ENCODE measurements around the gene VWA8. TPM values are rescaled to one million over a fixed set of nuclear protein-coding genes. Genes with fewer than 3 reads are reported as not detected.
"Not testable (repeated sequence)": the region's sequence is repeated elsewhere in the genome, so short reads cannot be mapped to it uniquely, and the experiment has no call there.

VWA8 gene
- total RNA-seq, 1 experiment from 2014 or later: 11.1 TPM

DNA sequence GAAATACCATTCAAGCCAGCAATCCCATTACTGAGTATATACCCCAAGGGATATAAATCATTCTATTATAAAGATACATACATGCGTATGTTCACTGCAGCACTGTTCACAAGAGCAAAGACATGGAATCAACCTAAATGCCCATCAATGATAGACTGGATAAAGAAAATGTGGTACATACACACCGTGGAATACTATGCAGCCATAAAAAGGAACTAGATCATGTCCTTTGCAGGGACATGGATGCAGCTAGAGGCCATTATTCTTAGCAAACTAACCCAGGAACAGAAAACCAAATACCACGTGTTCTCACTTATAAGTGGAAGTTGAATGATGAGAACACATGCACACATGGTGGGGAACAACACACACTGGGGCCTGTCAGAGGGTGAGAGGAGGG lies 126.2 kb downstream of the VWA8 start:
- not testable (repeated sequence) for H3K36me3 ChIP-seq (replicated peaks; ENCODE audit: control insufficient read depth, insufficient read depth, low read length); DNase-seq; H3K4me3 ChIP-seq (ENCODE audit: insufficient read depth, low read depth, low read length); H3K27me3 ChIP-seq (ENCODE audit: control insufficient read depth, insufficient read depth, low read length)

GRCh38 chr13:41833831-41834230 lies 127.1 kb downstream of the VWA8 start:
- no peak for DNase-seq
- Histone ChIP-seq H3K36me3 (replicated peaks; ENCODE audit: control insufficient read depth, insufficient read depth, low read length) (no peaks in the 10 kb centered on the region), H3K27me3 (ENCODE audit: control insufficient read depth, insufficient read depth, low read length) (no peaks in the 10 kb centered on the region), H3K4me3 (ENCODE audit: insufficient read depth, low read depth, low read length) (no peak overlapping the region)

GRCh38 chr13:41833201-41833600 lies 127.7 kb downstream of the VWA8 start:
- Histone ChIP-seq H3K36me3 (replicated peaks; ENCODE audit: control insufficient read depth, insufficient read depth, low read length) (no peaks in the 10 kb centered on the region), H3K27me3 (ENCODE audit: control insufficient read depth, insufficient read depth, low read length) (no peaks in the 10 kb centered on the region), H3K4me3 (ENCODE audit: insufficient read depth, low read depth, low read length) (no peak overlapping the region)
- DNase-seq: no peak

DNA sequence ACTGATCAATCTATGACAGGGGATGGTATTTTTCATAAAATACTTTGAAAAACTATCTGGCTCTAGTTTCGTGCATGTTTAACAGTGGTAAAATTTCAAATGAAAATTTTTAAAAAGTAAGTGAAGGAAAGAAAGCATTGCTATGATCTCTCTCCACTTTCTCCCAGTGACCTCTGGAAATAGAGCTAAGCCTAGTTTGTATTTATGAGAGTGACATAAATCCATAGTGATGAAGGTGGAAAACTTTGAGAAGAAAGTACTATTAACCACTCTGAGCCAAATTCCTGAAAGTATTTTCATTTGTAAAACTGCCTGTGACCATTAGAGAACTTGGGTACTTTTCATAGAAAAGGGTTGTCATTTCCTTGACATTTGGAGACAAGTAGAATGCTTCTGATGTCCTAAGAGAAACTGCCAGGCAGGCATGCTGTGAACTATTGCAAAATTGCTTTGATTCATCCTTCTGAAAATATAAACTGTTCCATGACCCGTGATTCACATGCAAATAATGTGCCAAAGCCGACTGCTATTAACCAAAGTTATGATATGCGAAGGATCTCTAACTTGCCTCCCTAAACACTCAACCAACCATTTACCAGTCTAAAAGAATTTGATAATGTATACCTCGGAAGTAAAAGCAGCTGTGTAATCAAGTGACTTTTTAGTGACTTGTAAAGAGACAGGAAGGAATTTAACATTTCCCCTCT lies 133.2 kb downstream of the VWA8 start:
- DNase-seq: no peak
- Histone ChIP-seq H3K4me3 (ENCODE audit: insufficient read depth, low read depth, low read length) (no peak overlapping the region), H3K27me3 (ENCODE audit: control insufficient read depth, insufficient read depth, low read length) (no peaks in the 10 kb centered on the region), H3K36me3 (replicated peaks; ENCODE audit: control insufficient read depth, insufficient read depth, low read length) (no peaks in the 10 kb centered on the region)

DNA sequence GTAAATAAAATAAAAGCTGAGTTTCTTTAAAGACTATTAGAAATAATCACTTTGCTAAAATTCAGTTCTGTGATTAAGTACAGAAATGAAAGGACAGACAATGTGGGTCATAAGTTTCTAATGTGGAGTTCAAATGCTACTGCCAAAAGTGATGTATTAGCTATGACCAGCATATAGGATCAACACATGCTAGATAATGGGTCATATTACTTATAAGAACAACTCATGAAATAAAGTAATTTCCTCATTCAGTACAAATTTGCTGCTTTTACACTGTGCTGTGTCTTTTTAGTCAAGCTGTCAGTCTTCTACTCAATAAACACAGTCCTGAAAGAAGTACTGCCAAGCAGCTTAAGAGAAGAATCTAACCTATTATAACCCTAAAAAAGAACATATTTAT lies 135.2 kb downstream of the VWA8 start:
- no peaks in the 10 kb centered on the region for H3K36me3 ChIP-seq (replicated peaks; ENCODE audit: control insufficient read depth, insufficient read depth, low read length)
- no peak for DNase-seq
- no peak overlapping the region for H3K4me3 ChIP-seq (ENCODE audit: insufficient read depth, low read depth, low read length)
- no peaks in the 10 kb centered on the region for H3K27me3 ChIP-seq (ENCODE audit: control insufficient read depth, insufficient read depth, low read length)

- Histone ChIP-seq H3K4me3 (ENCODE audit: insufficient read depth, low read depth, low read length) (no peak overlapping the region), H3K36me3 (replicated peaks; ENCODE audit: control insufficient read depth, insufficient read depth, low read length) (no peaks in the 10 kb centered on the region), H3K27me3 (ENCODE audit: control insufficient read depth, insufficient read depth, low read length) (no peaks in the 10 kb centered on the region)
- no peak for DNase-seq
These were observed 137.4 kb downstream of the VWA8 start for GRCh38 chr13:41823476-41823875.

DNA sequence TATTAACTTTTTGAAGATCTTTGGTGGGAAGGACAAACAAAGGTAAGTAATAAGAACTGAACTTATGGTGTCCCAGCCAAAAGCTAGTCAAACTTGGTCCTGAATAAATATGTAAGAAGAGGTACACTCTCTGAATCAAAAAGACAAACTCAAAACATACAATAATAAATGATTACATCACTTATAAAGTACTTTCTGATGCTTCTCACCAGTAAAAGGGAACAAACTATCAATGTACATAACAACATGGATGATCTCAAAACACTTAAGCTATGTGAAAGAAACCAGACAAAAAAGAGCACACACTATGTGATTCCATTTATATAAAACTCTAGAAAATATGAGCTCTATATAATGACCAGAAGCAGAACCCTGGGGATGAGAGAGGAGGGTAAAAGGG lies 138.3 kb downstream of the VWA8 start:
- no peak for DNase-seq
- Histone ChIP-seq H3K36me3 (replicated peaks; ENCODE audit: control insufficient read depth, insufficient read depth, low read length) (no peaks in the 10 kb centered on the region), H3K27me3 (ENCODE audit: control insufficient read depth, insufficient read depth, low read length) (no peaks in the 10 kb centered on the region), H3K4me3 (ENCODE audit: insufficient read depth, low read depth, low read length) (no peak overlapping the region)

GRCh38 chr13:41821238-41821594 lies 139.7 kb downstream of the VWA8 start:
- Histone ChIP-seq H3K36me3 (replicated peaks; ENCODE audit: control insufficient read depth, insufficient read depth, low read length) (no peaks in the 10 kb centered on the region), H3K4me3 (ENCODE audit: insufficient read depth, low read depth, low read length) (no peak overlapping the region), H3K27me3 (ENCODE audit: control insufficient read depth, insufficient read depth, low read length) (no peaks in the 10 kb centered on the region)
- DNase-seq: peak; percentile 9

DNA sequence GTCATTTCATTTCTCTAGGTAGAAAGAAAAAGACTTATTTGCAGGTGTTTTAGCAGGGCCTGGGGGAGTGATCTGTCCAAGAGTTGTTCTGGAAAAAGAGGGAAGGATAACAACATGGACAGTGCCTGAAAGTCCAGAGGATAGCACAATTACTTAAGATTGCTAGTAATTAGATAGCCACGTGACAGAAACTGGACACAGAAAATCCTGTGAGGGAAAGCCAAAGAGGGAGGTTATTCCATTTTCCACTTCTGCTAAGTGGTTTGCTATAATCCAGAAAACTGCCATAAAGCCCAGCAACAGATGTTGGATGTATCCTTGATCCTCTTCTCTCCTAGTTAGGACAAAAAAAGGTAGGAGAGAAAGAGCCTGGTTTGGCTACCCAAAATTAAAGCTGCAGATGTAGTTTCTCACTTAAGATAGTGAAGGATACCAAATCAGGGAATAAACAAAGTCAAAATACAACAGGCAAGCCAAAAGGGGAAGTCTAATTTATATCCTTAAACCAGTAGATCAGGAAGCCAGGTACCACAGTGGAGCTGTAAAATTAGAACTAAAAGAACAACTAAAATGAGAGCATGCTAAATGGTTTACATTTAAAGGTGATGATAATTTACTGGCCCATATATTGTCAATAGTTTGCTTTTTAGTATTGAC lies 140.2 kb downstream of the VWA8 start:
- DNase-seq: no peak
- no peak overlapping the region for H3K4me3 ChIP-seq (ENCODE audit: insufficient read depth, low read depth, low read length)
- no peaks in the 10 kb centered on the region for H3K27me3 ChIP-seq (ENCODE audit: control insufficient read depth, insufficient read depth, low read length)
- H3K36me3 ChIP-seq (replicated peaks; ENCODE audit: control insufficient read depth, insufficient read depth, low read length): no peaks in the 10 kb centered on the region

DNA sequence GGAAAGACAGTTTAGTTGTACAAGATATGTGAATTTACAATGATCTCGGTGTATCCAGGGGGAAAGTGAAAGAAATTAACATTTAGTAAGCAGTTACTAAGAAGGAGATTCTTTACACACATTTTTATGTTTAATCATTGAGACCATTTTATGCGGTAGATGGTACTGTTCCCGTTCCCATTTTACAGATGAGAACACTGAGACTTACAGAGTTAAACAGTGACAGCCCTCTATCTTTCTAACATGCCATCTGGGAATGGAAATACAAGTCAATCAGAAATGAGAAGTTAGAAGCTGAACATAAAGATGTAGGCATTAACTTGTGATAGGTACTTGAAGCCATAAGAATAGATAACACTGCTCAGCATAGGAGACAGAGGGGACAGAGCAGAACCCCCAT lies 144.9 kb downstream of the VWA8 start:
- Histone ChIP-seq H3K36me3 (replicated peaks; ENCODE audit: control insufficient read depth, insufficient read depth, low read length) (no peaks in the 10 kb centered on the region), H3K4me3 (ENCODE audit: insufficient read depth, low read depth, low read length) (no peak overlapping the region), H3K27me3 (ENCODE audit: control insufficient read depth, insufficient read depth, low read length) (no peaks in the 10 kb centered on the region)
- DNase-seq: no peak

DNA sequence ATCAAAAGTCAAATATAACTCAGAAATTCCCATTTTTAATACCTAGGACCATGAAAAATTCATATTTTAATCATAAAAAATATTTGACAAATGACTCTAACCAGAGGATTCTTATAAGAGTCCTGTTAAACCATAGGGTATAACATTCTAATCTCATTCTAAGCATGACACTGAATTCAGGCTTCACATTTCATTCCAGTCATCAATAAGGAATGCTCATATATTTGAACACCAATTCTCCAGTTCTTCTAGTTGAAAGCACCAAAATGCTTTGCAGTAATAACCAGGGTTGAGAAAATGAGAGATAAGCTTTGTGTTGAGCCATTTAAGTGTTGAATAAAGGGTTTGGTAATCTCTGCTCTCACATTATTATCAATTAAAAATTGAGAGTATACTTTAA lies 147.5 kb downstream of the VWA8 start:
- no peak for DNase-seq
- no peaks in the 10 kb centered on the region for H3K36me3 ChIP-seq (replicated peaks; ENCODE audit: control insufficient read depth, insufficient read depth, low read length)
- no peaks in the 10 kb centered on the region for H3K27me3 ChIP-seq (ENCODE audit: control insufficient read depth, insufficient read depth, low read length)
- H3K4me3 ChIP-seq (ENCODE audit: insufficient read depth, low read depth, low read length): no peak overlapping the region

DNA sequence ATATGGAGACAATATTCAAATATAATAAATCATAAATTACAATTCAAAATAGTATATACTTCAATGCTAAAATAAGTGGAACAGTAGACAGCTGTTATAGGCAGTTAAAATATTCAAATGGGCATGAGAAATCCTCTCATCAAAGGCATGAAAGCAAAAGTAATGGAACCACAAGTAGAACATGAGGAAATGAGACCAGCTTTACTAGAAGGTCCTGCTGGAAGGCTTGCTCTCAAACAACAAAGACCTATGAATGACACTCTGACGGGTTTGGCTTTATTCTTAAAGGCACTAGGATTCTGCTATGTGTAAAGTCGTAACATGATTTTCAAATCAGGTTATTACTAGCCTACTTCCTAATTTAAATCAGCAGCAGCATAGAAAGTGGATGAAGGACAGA lies 148.1 kb downstream of the VWA8 start:
- Histone ChIP-seq H3K27me3 (ENCODE audit: control insufficient read depth, insufficient read depth, low read length) (no peaks in the 10 kb centered on the region), H3K36me3 (replicated peaks; ENCODE audit: control insufficient read depth, insufficient read depth, low read length) (no peaks in the 10 kb centered on the region), H3K4me3 (ENCODE audit: insufficient read depth, low read depth, low read length) (no peak overlapping the region)
- DNase-seq: no peak

DNA sequence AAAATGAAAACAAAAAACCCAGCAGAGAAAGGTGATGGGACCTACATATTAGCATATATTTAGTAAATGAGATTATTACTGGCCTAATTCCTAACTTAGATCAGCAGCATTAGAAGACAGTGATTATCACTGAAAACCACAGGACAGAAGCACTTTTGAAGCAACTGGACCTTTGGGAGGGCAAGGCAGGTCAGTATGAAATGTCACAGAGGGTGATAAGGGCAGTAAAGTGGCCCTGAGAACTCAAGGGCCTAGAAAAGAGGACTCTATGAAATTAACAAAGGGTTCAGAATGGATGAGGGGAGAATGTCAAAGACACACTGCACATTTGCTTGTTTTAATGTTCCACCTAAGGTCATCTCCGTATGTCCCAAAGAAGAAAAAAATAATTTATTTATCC lies 148.7 kb downstream of the VWA8 start:
- Histone ChIP-seq H3K36me3 (replicated peaks; ENCODE audit: control insufficient read depth, insufficient read depth, low read length) (no peaks in the 10 kb centered on the region), H3K4me3 (ENCODE audit: insufficient read depth, low read depth, low read length) (no peak overlapping the region)

DNA sequence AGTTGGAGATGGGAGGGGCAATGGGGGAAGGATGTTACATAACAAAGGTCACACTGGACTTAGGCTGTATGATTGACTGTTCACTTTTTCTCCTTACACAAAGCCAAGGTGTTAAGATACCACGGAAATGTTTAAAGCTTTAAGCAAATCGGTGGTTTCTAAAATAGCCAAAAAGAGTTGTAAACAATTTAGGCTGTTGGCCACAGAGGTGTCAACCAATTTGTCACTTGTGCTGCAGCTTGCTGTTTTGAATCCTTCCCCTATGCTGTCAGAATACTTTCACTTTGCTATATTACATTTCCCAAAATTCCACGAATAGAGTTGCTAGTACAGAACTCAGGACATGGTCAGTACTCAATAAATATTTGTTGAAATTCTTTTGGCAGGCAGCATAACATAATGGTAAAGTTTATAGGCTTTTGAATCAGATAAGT lies 149.3 kb downstream of the VWA8 start:
- Histone ChIP-seq H3K4me3 (ENCODE audit: insufficient read depth, low read depth, low read length) (no peak overlapping the region), H3K36me3 (replicated peaks; ENCODE audit: control insufficient read depth, insufficient read depth, low read length) (no peaks in the 10 kb centered on the region), H3K27me3 (ENCODE audit: control insufficient read depth, insufficient read depth, low read length) (no peaks in the 10 kb centered on the region)
- DNase-seq: no peak

More for the DNA sequence above, 148.7 kb downstream of the VWA8 start:
- DNase-seq: no peak
- H3K27me3 ChIP-seq (ENCODE audit: control insufficient read depth, insufficient read depth, low read length): no peaks in the 10 kb centered on the region

GRCh38 chr13:41809962-41810361 lies 150.9 kb downstream of the VWA8 start:
- Histone ChIP-seq H3K36me3 (replicated peaks; ENCODE audit: control insufficient read depth, insufficient read depth, low read length) (no peaks in the 10 kb centered on the region), H3K27me3 (ENCODE audit: control insufficient read depth, insufficient read depth, low read length) (no peaks in the 10 kb centered on the region), H3K4me3 (ENCODE audit: insufficient read depth, low read depth, low read length) (no peak overlapping the region)
- no peak for DNase-seq

DNA sequence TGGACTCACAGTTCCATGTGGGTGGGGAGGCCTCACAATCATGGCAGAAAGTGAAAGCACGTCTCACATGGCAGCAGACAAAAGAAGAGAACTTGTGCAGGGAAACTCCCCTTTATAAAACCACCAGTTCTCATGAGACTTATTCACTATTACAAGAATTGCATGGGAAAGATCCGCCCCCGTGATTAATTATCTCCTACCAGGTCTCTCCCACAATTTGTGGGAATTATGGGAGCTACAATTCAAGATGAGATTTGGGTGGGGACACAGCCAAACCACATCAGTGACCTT lies 157.5 kb downstream of the VWA8 start:
- H3K36me3 ChIP-seq (replicated peaks; ENCODE audit: control insufficient read depth, insufficient read depth, low read length); DNase-seq; H3K4me3 ChIP-seq (ENCODE audit: insufficient read depth, low read depth, low read length); H3K27me3 ChIP-seq (ENCODE audit: control insufficient read depth, insufficient read depth, low read length): not testable (repeated sequence)

All from H7 (cell line).